ENCODE data around the gene MEOX1.
A peak's percentile ranks its signal among the peaks of the same experiment; 100 is the strongest.

The MEOX1 gene

DNA sequence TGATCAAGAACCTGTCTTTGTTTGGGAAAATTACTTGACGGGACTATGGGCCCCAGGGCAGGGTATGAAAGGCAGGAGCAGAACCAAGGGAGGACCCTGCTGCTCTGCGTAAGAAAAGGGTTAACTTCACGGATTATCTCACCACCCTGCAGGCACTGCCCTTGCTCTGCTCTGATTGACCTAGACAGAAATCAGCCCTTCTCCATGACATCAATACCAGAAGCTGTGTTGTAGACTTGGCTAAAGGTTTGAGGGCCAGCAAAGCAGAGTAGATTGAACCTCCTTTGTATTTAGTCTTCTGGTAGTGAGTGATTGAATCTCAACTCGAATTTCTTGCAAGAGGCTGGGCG, 62.7 kb downstream of the MEOX1 start:
- Histone ChIP-seq H3K79me2 (ENCODE audit: low read length) (no peaks in the 10 kb centered on the region), H3K27ac (ENCODE audit: low read length) (no peak overlapping the region), H3K4me3 (ENCODE audit: low read length) (no peak overlapping the region), H3K27me3 (replicated peaks; ENCODE audit: insufficient read depth, low read length) (peaks cover 68% of the 10 kb centered on the region), H3K9me3 (replicated peaks; ENCODE audit: insufficient read depth, low read length) (no peaks in the 10 kb centered on the region), H3F3A (ENCODE audit: insufficient read depth, low read length) (no peaks in the 10 kb centered on the region), H3K36me3 (replicated peaks; ENCODE audit: insufficient read depth, low read length) (no peaks in the 10 kb centered on the region), H3K4me1 (ENCODE audit: low read length) (no peaks in the 10 kb centered on the region), H2AFZ (ENCODE audit: low read length) (no peak overlapping the region), H4K20me1 (ENCODE audit: insufficient read depth, low read length) (no peaks in the 10 kb centered on the region), H3K9ac (ENCODE audit: low read length) (no peak overlapping the region), H3K9me2 (replicated peaks; ENCODE audit: insufficient read depth, low read length) (no peaks in the 10 kb centered on the region), H3K4me2 (ENCODE audit: low read depth, low read length) (no peak overlapping the region)
- no peak for DNase-seq
- TF ChIP-seq EZH2 (optimal IDR thresholded peaks at IDR 0.05; ENCODE audit: low read depth, low read length) = no peak
- no peak for TF ChIP-seq EZH2phosphoT487 (IDR thresholded peaks at IDR 0.05; ENCODE audit: low read length)
- TF ChIP-seq, protein P1, sequence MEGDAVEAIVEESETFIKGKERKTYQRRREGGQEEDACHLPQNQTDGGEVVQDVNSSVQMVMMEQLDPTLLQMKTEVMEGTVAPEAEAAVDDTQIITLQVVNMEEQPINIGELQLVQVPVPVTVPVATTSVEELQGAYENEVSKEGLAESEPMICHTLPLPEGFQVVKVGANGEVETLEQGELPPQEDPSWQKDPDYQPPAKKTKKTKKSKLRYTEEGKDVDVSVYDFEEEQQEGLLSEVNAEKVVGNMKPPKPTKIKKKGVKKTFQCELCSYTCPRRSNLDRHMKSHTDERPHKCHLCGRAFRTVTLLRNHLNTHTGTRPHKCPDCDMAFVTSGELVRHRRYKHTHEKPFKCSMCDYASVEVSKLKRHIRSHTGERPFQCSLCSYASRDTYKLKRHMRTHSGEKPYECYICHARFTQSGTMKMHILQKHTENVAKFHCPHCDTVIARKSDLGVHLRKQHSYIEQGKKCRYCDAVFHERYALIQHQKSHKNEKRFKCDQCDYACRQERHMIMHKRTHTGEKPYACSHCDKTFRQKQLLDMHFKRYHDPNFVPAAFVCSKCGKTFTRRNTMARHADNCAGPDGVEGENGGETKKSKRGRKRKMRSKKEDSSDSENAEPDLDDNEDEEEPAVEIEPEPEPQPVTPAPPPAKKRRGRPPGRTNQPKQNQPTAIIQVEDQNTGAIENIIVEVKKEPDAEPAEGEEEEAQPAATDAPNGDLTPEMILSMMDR (IDR thresholded peaks at IDR 0.05; ENCODE audit: low read length) = no peak

DNA sequence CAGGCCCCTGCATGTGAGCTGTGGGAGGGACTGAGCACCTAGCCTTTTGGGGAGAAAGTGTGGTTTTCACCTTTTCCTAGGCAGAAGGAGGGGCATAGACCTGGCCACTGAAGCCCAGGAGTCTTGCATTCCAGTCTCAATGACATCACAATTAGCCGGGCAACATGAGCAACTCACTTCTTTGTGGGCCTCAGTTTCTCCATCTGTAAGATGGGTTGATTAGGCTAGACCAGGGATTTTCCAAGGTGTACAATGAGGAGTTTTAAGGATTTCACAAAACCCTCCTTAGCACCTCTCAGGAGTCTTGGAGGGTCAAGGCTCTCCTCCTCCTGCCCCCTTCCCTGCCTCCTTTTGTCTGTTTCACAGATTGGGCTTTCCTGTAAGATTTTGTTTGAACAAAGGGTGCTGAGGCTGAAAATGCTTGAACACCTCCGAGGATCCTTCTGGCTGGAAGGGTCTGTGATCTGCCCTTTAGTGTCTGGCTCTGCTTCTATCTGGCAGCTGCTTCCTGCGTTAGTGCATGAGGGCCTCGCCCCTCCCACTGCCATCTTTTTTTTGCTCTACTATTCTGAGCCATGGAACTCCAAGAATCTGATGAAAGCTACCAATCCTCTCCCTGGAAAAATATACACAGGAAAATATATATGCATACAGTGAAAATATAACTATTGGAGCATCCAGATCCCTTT, 63.2 kb downstream of the MEOX1 start:
- H3K4me3 ChIP-seq (ENCODE audit: low read length) = no peak overlapping the region
- H3K9me2 ChIP-seq (replicated peaks; ENCODE audit: insufficient read depth, low read length) = no peaks in the 10 kb centered on the region
- no peak overlapping the region for H3K27ac ChIP-seq (ENCODE audit: low read length)
- no peak for DNase-seq
- no peak overlapping the region for H3K4me2 ChIP-seq (ENCODE audit: low read depth, low read length)
- no peaks in the 10 kb centered on the region for H3K36me3 ChIP-seq (replicated peaks; ENCODE audit: insufficient read depth, low read length)
- H3F3A ChIP-seq (ENCODE audit: insufficient read depth, low read length) = no peaks in the 10 kb centered on the region
- no peak for TF ChIP-seq EZH2phosphoT487 (IDR thresholded peaks at IDR 0.05; ENCODE audit: low read length)
- TF ChIP-seq, protein P1 (IDR thresholded peaks at IDR 0.05; ENCODE audit: low read length) = no peak
- no peak for TF ChIP-seq EZH2 (optimal IDR thresholded peaks at IDR 0.05; ENCODE audit: low read depth, low read length)
- peaks cover 70% of the 10 kb centered on the region for H3K27me3 ChIP-seq (replicated peaks; ENCODE audit: insufficient read depth, low read length)
- no peak overlapping the region for H3K9ac ChIP-seq (ENCODE audit: low read length)
- H3K79me2 ChIP-seq (ENCODE audit: low read length) = no peaks in the 10 kb centered on the region
- H2AFZ ChIP-seq (ENCODE audit: low read length) = no peak overlapping the region
- H3K9me3 ChIP-seq (replicated peaks; ENCODE audit: insufficient read depth, low read length) = no peaks in the 10 kb centered on the region
- H3K4me1 ChIP-seq (ENCODE audit: low read length) = no peaks in the 10 kb centered on the region
- no peaks in the 10 kb centered on the region for H4K20me1 ChIP-seq (ENCODE audit: insufficient read depth, low read length)

DNA sequence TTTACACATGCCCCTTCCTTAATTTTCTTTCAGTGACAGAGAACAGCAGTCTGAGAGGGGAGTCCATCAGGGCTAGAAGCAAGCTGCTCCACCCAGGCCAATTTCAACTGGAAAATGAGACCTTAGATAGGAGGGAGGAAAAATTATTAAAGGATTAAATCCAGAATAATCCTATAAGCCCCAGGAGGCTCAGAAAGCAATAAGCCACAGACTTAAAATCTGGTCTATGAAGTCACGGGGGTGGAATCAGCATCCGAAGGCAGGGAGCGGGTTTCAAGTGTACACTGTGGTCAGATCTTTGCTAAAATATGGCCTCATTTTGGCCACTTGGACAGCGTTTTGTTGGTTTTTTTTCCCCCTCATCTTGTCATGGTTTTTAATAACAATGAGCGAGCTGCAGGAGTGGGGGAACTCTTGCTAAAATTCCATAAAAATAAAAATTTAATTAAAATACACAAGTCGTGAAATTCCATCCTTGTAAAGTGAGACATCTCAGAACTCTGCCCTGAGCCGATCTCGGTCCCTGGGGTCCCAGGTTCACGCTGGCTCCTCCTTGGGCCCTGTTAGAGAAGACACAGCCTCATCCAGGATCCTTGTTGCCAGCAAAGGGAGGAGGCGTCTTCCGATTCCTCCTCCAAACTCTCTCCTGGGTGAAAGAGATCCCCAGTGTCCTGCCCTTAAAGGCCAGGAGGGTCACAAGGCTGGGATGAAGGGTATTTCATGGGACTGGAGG, 63.9 kb downstream of the MEOX1 start:
- H2AFZ ChIP-seq (ENCODE audit: low read length) = no peak overlapping the region
- no peak overlapping the region for H3K4me2 ChIP-seq (ENCODE audit: low read depth, low read length)
- no peaks in the 10 kb centered on the region for H3K9me3 ChIP-seq (replicated peaks; ENCODE audit: insufficient read depth, low read length)
- H3K27ac ChIP-seq (ENCODE audit: low read length) = no peak overlapping the region
- H3K9ac ChIP-seq (ENCODE audit: low read length) = no peak overlapping the region
- no peak overlapping the region for H3K4me3 ChIP-seq (ENCODE audit: low read length)
- H3K36me3 ChIP-seq (replicated peaks; ENCODE audit: insufficient read depth, low read length) = no peaks in the 10 kb centered on the region
- TF ChIP-seq EZH2 (optimal IDR thresholded peaks at IDR 0.05; ENCODE audit: low read depth, low read length) (peak; percentile 40), EZH2phosphoT487 (IDR thresholded peaks at IDR 0.05; ENCODE audit: low read length) (no peak)
- TF ChIP-seq, protein P1 (IDR thresholded peaks at IDR 0.05; ENCODE audit: low read length) = no peak
- no peaks in the 10 kb centered on the region for H3F3A ChIP-seq (ENCODE audit: insufficient read depth, low read length)
- no peaks in the 10 kb centered on the region for H4K20me1 ChIP-seq (ENCODE audit: insufficient read depth, low read length)
- DNase-seq = no peak
- peaks cover 71% of the 10 kb centered on the region for H3K27me3 ChIP-seq (replicated peaks; ENCODE audit: insufficient read depth, low read length)
- no peaks in the 10 kb centered on the region for H3K9me2 ChIP-seq (replicated peaks; ENCODE audit: insufficient read depth, low read length)
- H3K4me1 ChIP-seq (ENCODE audit: low read length) = no peaks in the 10 kb centered on the region
- no peaks in the 10 kb centered on the region for H3K79me2 ChIP-seq (ENCODE audit: low read length)
